ENCODE results near the gene ZNF695.

- no peak for TF ChIP-seq PAX5 (IDR thresholded peaks at IDR 0.05; ENCODE audit: insufficient read depth, low read length, severe bottlenecking)
- no peak for TF ChIP-seq SPI1 (IDR thresholded peaks at IDR 0.05; ENCODE audit: low read depth, low read length)
Observed at GRCh38 chr1:247047702-247048101, 39.8 kb upstream of the ZNF695 start.

All from GM12891 (cell line).